Endothelial cell of hepatic sinusoid (primary cell): ENCODE measurements around the gene ZNF485.
"Not testable (repeated sequence)": the region's sequence is repeated elsewhere in the genome, so short reads cannot be mapped to it uniquely, and the experiment has no call there.

Experiments
- in situ Hi-C: cut with HindIII; loops from 2 replicates; pipeline ENCODE4 v1.10.0; 2017; ENCODE audit warnings: low sequenced_read_pairs

Gene ZNF485

DNA sequence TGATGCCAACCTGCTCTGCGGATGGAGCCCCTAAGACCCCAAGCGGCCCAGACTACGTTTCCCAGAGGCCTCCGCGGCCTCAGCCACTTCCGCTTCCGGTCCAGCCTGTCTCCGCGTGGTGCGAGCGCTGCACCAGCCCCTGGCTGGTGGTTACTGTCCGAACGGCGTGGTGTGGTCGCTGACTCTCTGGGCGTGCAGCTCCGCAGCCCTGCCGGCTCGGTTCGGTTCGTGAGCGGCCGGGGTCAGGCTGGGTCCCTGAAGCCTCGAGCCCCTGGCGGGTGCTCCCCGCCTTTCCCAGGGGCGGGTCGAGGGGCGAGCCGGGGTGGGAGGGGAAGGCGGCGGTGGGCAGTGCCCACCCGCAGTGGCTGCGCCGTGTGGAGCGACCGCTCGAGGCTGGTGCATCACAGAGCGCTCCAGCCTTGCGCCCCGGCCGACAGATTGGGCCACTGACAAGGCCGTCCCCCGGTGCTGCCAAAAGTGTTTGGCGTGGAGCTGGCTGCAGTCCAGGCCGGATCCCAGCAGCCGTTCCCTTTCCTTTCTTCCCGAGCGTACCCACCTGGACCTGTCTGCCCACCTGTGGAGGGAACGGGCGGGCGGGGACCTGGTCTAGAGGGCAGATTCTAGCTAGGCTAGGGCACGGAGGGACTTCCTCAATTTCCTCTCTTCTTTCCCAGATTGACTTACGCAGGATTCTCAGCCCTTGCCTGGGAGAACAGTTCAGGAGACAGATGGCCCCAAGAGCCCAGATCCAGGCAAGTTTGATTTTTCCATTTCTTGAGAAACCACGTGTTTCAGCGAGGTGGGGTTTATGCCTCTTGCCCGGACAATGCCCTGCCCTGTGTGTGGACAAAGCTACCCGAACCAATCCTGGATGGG, at the start of gene ZNF485:
Gene ZNF485 (plus strand): TSS at position 116 of the 876 bp plus-strand sequence. CDS start 613 bp downstream, at position 729.
- in situ Hi-C loops = loop anchor here (5.0 kb wide), 1 partner anchor 34 kb away; the partner anchor contains the start of gene ZNF239

DNA sequence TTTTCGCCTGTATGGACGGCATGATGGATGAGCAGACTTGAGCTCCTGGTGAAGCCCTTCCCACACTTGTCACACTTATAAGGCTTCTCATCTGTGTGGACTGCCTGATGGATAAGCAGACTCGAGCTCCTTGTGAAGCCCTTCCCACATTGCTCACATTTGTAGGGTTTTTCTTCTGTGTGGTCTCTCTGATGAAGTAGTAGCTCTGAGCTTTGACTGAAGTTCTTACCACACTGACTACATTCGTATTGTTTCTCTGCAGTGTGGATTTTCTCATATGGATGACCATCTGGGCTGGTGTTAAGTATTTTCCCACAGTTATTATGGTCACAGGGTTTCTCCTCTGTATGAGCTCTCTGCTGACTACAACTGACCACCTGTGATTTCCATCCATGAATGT, 49.0 kb upstream of the ZNF485 start:
- in situ Hi-C loops = no loop called here

DNA sequence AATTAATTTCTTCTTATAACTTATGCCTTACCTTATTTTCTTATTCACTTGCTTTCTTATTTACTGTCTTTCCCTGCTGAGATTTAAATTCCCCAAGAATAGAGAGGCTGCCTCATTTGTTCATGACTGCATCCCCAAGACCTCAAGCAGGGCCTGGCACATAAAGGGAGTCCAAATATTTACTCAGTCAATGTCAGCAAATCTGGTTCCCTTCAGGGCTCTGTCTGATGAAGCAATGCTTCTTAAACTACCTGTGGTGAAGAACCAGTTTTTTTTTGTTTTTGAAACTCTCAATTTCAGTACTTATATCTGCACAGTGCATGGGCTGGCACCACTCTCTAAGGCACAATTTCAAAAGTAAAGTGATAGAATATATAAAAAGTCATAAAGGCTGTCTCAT, 36.6 kb upstream of the ZNF485 start:
- in situ Hi-C loops = loop anchor here (5.0 kb wide), 3 partner anchors 38 to 87 kb away; partner anchors contain the start of gene ZNF485

DNA sequence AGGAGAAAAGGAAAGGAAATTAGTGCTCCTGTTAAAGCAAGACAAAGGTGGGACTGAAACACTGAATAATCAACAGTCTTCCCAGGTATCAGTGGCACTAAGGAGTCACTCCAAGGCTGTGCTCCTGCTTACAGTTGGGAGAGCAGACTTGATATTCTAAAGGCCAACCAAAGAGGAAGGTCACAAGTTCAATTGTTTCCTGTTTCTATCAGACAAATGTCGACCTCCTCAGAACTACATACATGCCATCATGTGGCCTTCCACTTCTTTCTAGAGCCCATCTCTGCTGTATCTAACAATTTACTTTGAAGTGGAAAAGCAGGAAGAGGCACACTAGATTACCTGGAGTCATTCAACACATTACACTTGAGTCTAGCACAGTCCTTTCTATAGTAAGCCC, 35.3 kb upstream of the ZNF485 start:
- in situ Hi-C loops = loop anchor here (5.0 kb wide), 3 partner anchors 36 to 89 kb away; partner anchors contain the start of gene ZNF485

DNA sequence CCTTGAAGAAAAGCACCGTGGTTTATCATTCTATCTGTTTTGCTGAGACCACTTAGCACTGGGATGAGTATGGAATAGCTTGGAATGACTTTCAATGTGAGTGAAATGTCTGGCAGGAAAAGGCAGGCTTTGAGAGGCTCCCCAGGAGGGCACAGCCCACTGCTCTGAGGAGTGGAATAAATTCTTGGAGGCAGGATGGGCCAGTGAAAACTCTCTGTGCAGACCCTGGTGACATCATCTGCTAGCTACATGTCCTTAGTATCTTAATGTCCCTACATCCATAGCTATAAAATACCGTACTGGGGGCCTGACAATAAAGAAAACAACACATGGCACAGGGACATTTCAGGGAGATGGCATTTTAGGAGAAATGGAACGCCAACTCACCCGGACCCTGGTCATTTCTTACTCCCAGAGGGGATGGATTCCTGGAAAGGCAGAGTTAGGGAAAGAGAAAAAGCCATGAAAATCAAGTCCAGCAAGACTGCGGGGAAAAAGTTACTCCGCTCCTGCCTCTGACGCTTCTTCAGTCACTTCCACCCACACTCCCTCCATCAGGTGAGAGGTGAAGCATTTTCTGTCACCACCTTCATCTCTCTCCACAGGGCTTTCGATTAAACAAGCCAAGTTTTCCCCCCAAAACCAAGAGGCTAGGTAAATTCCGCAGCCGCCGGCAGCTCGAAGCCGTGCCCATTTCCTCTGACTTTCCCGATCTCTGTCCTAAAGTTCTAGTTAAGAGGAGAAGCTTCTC, 32.8 kb upstream of the ZNF485 start:
- in situ Hi-C loops = loop anchor here (5.0 kb wide), 3 partner anchors 34 to 91 kb away; partner anchors contain the start of gene ZNF485

DNA sequence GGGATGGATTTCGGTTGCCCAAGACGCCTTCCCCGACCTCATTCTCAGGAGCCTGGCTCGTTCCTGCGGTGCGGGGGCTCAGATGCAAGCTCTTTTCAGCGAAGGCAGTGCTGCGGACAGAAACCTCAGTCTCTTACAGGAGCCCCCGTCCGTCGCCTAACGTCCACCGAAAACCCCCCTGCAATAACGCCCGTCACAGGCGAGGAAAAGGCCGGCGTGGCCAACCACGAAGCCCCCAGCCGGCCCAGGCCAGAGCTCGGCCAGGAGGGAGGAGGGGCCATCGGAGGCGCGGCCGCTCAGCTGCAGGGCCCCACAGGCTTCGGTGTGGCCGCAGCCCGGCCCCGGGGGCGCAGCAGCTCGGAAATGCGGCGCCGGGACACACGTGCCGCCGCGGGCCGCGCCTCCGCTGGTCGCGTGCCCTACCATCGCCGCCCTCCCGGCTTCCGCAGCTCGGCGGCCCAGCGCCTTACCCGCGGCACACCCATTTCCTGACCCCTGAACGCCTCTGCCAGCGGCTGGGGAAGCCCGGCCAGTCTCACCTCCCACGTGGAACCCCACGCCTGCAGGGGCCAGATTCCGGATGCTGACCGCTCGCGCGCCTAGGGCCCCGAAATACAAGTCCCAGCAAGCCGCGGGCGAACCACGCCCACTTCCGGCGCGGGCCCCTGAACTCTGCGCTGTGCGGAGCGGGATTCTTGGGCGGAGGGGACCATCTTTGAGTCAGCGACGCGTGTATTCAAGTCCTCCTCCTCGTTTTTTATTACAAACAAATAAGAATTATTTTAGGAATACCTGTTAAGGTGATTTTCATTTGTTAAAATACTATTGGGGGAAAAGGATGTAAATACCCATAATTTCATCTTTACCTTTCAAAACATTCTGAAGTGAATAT, 32.0 kb upstream of the ZNF485 start, which contains the start of gene ZNF239:
Gene ZNF239 (minus strand): TSS at position 616 of the 892 bp plus-strand sequence. CDS start 16,537 bp downstream, outside the sequence.
- in situ Hi-C loops = loop anchor here (5.0 kb wide), 3 partner anchors 33 to 92 kb away; partner anchors contain the start of gene ZNF485

DNA sequence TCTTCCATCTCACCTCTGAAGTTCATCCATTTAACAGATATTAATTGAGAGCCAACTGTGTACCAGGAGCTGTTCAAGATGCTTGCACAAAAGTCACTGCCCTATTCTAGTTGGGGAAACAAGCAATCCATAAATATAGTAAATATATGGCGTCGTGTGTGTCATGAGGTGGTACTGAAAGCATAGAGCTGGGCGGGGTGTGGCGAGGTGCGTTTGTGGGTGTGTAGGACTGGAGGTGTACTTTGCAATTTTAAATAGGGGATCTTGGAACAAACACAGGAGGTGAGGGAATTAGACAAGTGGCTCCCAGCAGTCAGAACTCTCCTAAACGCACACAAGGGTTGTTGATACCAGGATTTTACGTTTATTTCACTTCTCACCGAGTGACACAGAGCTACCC, 31.3 kb upstream of the ZNF485 start:
- in situ Hi-C loops = loop anchor here (5.0 kb wide), 3 partner anchors 32 to 93 kb away; partner anchors contain the start of gene ZNF485

DNA sequence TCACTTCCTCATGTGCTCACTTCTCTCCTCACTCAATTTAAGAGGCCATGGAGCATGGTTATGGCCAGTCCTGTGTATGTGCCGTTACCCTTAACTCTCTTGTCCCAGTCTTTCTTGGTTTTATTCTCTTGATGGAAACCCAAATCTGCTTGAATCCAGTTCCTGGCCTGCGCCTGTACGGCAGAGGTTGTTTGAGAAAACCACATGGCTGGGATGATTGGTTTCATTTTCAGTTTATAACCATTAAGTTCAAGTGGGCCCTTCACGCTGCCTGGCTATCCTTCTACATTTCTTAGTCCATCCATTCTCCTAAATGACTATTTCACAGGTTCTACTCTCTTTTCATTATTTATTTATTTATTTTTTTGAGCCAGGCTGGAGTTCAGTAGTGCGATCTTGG, 30.2 kb upstream of the ZNF485 start:
- in situ Hi-C loops = no loop called here

DNA sequence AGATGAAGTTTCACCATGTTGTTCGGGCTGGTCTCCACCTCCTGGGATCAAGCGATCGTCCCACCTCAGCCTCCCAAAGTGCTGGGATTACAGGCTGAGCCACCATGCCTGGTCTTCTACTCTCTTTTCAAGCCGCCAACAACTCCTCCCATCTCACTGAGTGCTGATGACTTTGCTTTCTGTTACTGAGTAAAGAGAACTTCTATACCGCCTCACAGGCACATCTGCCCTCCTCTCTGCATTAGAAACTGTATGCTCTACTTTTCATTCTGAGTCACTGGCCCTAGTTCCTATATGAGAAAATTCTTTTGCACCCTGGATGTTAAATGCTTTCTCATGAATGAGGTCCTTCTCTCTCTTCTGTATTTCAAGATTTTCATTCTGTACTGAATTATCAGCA, 29.7 kb upstream of the ZNF485 start:
- in situ Hi-C loops = no loop called here

DNA sequence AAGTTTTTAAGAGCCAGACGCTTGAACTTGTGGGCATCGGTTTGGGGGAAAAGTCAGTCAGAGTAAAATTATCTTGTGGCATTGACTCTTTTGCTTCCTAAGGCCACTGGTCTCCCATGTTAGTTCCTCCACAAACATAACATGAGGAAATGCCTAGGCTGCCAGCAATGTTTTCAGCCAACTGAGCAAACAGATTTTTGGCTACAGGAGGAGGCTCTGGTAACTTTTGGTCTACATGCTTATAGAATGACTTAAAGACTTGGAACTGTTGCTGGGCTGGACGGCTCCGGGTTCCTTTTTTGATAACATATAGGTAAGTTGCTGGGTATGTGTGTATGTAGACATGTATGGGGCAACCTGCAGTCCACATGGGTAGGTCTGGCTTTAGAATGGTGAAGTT, 22.2 kb upstream of the ZNF485 start:
- in situ Hi-C loops = no loop called here

DNA sequence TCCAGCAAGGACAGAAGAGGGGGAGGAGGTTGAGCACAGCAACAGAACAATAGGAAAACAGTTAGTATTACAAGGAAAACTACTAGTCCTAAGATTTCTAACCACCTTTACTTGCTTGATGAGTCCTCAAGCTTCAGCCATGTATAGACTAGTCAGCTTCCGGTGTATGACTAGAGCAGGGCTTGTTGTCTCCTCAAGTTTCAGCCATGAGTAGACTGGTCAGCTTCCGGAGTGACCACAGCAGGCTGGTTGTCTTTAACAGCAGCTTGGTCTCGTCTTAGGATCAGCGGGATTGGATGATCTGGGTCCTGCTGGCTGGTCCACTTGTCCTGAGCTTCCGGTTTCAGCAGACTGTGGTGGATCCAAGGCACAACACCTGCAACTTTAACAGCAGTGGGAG, 21.2 kb upstream of the ZNF485 start:
- in situ Hi-C loops = no loop called here

DNA sequence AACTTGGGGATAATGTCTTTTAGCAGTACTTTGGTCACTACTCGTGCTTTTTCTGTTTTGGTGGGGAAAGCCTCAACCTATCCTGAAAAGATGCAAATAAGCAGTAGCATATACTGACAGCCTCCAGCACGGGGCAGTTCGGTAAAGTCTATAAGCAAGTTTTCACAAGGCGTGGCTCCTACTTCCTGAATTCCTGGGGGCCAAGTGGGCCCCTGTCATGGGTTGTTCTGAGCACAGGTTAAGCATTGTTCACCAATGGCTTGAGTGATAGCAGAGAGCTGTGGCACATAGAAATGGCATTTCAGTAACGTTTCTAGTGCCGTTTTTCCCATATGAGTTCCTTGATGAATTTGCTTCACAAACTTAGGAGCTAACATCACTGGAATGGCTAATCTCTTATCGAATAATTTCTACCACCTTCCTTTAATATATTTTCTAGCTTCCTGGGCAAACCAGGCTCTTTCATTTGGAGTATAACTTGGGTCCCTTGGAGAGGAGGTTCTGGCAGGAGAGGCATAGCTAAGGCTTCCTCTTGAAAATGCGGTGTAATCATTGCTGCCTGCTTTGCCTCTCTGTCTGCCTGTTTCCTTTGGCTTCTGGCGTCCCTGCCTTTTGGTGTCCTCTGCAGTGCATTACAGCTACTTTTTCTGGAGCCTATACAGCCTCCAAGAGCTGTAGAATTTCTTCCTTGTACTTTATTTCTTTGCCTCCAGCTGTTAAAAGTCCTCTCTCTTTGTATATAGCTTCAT, 20.1 kb upstream of the ZNF485 start:
- in situ Hi-C loops = no loop called here

DNA sequence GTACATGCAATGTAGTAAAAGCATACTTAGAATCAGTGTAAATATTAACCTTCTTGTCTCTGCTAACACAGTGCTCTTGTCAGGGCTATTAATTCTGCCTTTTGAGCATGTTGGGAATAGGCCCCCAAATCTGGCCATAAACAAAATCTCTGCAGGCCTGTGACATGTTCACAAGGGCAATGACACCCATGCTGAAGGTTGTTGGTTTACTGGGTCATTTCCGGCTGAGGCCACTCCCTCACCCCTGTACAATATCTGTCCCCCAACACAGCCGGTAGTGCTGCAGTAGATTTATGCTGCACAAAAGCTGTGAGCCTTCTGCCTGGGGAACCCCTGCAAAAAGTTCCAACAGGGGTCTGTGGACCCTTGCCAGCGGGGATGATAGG, 19.5 kb upstream of the ZNF485 start:
- in situ Hi-C loops = not testable (repeated sequence)

DNA sequence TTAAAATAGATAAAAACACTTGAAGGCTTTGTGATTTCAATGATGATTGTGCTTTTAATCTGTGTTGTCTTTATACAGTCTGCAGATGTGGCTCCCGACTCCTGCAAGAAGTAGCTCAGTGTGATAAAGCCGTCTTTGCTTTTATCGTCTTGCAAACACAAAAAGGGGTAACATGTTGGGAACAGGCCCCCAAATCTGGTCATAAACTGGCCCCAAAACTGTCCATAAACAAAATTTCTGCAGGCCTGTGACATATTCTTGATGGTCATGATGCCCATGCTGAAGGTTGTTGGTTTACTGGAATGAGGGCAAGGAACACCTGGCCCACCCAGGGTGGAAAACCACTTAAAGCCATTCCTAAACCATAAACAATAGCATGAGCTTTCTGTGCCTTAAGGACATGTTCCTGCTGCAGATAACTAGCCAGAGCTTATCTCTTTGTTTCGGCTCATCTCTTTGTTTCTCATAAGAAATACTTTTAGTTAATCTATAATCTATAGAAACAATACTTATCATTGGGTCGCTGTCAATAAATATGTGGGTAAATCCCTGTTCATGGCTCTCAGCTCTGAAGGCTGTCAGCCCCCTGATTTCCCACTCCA, 14.8 kb upstream of the ZNF485 start:
- in situ Hi-C loops = no loop called here

DNA sequence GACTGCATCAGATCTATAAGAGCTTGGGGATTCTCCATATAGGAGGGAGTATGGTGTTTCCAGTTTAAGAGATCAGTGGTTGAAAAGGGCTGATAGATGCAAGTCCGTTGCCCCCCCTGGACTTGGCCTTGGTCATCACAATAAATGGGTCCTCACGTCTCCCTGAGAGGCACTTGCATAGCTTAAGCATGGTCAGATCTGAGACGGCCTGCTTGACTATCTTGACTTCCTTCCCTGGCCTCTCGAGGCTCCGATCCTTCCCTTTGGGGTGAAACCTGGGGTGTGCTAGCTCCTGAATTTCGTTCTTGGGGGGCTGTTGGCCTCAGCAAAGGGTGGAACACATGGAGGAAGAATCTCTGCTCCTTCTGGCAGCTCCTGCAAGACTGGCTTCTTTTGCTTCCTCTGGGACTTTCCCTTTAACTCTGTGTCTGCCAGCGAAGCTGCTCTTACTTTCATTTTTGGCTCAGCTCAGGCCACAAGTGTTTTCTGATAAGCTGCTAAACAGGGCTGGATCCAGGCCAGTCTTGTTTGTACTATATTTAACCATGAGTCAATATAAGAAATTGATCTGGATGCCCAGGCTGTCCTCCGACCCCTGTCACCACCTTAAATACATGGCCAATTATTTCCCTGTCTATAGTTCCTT, 11.2 kb upstream of the ZNF485 start:
- in situ Hi-C loops = no loop called here

DNA sequence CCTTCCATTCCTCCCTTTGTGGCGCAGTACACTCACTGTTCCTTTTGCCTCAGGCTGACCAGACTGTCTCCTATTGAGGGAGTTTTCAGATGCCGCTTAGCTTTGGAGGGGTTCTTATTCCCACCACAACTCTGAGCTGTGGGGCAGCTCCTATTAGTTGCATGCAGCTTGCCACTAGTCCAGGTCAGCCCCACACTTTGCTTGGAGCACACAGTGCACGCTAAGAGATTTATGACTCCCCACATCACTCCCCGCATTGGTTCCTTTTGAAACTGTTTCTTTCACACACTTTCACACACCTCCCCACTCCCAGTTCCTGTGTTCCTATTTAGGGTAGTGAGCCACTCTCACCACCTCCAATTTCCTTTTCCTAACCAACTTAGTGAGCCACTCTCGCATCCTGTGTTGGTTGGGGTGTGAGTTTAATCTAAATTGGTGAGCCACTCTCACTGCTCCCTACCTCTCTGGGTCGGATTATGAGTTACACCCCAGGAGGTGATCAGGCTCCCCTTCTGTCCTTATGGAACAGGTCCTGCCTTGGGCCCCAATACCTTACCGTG, 10.4 kb upstream of the ZNF485 start:
- in situ Hi-C loops = no loop called here

DNA sequence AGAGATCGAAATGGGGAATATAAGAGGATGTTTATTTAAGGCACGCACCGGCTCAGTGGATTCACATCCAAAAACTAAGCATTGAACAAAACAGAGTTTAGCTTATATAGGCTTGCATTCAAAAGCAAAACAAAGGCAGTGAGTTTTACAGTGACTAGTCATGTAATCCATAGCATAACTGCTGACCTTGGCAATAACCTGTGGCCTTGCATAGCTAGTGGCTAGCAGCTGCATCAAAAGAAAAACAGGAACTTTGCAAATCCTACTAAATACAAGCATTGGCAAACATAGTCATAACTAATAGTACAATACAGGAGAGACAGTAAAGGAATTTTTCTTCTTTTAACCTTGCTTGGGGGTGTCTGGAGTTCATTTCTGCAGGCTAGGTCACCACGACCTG, 9.7 kb upstream of the ZNF485 start:
- in situ Hi-C loops = no loop called here

DNA sequence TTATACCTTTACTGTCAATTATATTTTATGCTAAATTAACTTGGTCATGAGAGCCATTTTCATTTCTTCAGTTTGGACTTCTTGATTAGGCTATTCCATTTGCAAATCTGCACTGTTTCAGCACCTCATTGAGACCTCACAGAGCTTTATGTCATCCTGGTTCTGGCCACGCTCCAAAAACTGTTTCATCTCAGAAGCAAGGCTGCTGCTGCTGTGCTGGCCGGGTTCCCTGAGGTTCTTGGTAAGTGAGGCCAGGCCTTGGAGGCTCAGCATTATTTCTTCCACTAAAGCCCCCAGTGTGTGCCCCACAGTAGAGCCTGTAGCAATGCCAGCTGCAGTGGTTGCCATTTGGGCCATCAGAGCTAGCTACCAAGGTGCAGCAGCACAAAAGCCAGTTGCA, 7.8 kb upstream of the ZNF485 start:
- in situ Hi-C loops = no loop called here

DNA sequence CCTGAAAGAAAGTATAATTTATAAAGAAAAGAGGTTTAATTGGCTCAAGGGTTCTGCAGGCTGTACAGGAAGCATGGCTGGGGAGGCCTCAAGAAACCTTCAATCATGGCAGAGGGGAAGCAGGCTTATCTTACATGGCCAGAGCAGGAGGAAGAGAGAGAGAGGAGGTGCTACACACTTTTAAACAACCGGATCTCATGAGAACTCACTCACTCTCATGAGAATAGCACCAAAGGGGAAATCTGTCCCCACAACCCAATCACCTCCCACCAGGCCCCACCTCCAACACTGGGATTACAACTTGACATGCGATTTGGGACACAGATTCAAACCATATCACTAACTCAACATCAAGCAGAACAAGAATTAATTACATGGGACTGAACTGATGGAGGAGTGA, 6.9 kb upstream of the ZNF485 start:
- in situ Hi-C loops = no loop called here
